GM21360 (cell line): ENCODE results near the gene MAP4K2.

ENCODE experiments used
- ATAC-seq: cut with Tn5 transposase; IDR thresholded peaks from one replicate; pipeline ENCODE4 v1.9.1; 2021; ENCODE audit warnings: mild to moderate bottlenecking, moderate library complexity; ENCODE audit not compliant: unreplicated experiment

The MAP4K2 gene

DNA sequence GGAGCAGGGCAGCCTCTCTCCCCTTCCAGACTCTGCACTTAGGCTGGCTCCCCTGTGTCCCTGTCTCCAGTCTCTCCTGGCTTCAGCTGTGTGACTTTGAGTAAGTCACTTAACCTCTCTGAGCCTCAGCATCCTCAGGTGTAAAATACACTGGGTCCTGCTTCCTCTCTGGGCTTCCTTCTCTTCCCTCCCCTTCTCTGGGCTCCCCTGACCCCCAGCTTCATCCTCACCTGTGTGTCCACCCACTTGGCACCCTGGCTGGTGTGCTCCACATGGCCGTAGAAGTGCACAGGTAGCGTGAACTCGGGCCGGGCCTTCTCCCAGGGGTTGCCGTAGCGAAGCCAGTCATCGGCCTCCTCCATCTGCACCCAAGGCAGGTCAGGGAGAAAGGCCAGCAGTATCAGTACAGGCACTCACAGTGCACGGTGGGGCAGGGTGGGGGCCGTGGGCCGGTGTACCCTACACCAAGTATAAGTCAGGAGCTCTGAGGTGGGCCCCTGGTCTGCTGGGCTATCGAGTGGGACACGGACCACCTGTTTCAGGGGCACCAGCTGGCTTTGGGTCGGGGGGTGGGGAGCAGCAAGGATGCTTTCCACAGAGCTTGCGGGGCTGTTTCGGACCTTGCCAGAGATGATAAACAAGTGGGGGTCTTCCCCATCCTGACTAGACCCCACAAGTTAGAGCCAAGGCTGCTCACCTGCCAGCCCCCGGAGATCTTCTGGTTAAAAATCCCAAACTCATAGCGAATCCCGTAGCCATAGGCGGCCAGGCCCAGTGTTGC lies 45.3 kb downstream of the MAP4K2 start:
- no peak for ATAC-seq

- no peak for ATAC-seq
Measured at GRCh38 chr11:64755681-64756361, 47.2 kb downstream of the MAP4K2 start.

- ATAC-seq, result no peak
Measured at GRCh38 chr11:64754919-64755662, 47.9 kb downstream of the MAP4K2 start.

- ATAC-seq, result no peak
Measured at GRCh38 chr11:64754124-64754918, 48.7 kb downstream of the MAP4K2 start.

GRCh38 chr11:64753380-64754123 lies 49.5 kb downstream of the MAP4K2 start:
- ATAC-seq, result no peak

DNA sequence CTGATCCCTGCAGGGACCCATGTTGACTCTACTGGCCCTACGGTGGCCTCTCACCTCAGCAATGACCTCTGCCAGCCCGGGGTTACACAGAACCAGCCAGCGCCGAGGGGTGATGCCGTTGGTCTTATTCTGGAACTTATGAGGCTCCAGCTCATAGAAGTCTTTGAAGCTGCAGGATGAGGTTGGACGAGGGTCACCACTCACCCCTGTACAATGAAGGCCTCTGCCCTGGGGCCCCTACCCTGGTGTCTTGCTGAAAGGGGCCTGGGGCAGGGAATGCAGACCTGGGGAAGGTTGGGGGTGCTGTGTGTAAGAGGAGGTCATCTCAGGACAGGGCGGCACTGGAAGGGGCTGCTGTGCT lies 50.0 kb downstream of the MAP4K2 start:
- ATAC-seq, result no peak

- ATAC-seq, result no peak
Measured at GRCh38 chr11:64752175-64752970, 50.6 kb downstream of the MAP4K2 start.

DNA sequence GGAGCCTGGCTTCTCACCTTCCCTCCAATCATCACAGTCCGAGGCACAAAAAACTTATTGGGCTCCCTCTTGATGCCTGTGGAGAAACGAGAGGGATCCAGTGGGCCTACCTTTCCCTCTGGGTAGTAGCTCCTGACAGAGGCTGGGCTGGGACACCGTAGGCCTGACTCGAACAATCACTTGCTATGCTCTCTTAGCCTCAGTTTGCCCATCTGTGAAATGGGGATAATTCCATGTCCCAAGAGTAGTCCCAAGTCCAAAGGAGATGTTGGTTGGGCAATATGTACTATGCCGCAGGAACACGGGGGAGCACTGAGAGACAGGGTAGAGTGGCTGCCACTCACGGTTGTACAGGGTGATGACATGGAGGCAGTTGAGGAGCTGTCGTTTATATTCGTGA lies 51.4 kb downstream of the MAP4K2 start:
- ATAC-seq, result no peak

- no peak for ATAC-seq
Measured at GRCh38 chr11:64751136-64751535, 51.9 kb downstream of the MAP4K2 start.

GRCh38 chr11:64750361-64751054 lies 52.5 kb downstream of the MAP4K2 start:
- no peak for ATAC-seq

DNA sequence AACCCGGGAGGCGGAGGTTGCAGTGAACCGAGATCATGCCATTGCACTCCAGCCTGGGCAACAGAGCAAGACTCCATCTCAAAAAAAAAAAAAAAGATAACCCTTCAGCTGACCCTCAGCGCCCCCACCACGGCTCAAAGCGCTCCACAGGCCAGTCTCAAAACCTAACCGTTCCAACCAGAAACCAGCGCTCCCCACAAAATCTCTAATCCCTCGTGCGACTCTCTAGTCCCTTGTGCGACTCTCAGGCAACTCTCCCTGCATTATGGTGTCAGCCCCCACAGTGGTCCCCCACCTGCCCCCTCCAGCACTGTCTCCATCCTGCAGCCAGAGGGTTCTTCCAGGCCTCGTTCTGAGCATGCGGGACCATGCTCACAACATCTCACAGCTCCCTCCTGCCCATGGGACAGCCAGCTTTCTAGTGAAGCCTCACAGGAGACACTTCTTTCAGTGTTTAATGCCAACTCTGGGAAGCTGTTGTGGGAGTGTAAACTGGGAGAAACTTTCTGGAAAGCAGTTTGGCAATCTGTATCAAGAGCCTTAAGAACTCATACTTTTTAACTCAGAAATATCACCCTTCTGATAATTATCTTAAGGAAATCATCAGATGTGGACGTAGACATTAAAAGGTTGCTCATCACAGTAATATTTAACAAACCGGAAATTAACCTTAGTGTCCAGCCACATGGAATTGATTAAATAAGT lies 54.9 kb downstream of the MAP4K2 start:
- no peak for ATAC-seq

DNA sequence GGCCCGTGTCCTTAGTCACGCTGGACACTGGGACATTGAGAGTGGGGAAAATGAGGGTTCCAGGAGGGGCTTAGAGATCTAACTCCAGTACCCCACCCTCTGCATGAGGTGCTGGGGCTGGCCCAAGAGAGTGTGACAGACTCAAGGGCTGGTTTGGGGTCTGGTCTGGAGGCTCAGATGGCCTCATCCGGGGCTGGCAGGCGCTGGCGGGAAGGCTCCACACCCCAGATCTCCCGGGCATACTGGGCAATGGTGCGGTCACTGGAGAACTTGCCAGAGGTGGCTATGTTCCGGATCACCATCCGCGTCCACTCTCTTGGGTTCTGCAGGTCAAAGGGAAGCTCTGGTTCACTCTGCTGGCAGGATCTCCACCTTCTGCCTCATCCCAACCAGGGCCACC lies 56.5 kb downstream of the MAP4K2 start:
- no peak for ATAC-seq

DNA sequence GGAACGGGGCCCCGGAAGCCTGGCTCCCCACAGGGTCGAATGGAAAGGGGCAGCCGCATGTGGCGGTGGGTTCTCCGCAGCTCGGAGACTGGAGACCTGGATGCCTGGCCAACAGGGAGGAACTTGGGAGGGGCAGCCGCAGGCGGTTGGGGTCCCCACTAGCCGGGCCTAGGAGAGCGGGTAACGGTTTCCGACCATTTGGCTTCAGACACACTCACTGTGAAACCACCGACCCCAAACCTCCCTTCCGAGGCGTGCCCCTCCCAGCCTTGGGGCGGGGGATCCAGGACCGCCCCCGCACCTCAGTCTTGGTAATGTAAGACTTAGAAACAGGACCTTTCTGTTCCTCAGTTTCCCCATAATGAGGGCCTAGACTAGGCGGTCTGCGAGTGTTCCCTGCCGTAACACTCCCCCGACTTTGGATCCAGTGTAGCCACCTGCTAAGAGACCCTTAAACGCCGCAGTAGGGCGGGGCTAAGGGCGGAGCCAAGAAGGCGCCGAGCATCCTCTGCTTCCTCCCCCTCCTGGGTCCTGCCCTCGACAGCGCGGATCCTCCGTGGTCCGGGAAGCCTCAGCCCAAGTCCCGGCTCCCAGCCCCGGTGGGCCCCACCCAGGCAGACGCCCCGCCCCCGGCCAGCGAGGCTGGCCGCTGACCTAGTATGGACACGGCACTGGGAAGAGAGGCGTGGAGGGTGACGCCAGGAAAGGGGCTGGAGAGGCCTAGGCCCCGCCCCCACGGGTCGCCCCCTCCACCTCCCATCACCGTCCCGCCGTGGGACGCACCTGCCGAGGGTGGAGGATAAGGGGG lies 57.3 kb downstream of the MAP4K2 start:
- ATAC-seq, result no peak

DNA sequence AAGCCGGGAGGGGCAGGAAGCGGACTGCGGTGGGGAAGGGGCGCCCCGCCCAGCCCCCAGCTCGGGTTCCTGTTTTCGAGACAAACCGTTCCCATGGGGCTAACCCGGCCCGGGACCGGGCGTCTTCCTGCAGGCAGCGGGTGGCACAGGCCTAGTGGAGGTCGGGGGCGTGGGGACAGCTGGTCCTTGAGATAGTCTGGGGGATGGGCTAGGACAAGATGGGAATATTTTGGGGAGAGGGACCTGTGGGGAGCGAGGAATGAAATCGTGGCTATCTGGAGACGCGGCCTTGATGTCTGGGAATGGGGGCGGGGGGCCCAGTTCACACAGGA lies 57.9 kb downstream of the MAP4K2 start:
- no peak for ATAC-seq

DNA sequence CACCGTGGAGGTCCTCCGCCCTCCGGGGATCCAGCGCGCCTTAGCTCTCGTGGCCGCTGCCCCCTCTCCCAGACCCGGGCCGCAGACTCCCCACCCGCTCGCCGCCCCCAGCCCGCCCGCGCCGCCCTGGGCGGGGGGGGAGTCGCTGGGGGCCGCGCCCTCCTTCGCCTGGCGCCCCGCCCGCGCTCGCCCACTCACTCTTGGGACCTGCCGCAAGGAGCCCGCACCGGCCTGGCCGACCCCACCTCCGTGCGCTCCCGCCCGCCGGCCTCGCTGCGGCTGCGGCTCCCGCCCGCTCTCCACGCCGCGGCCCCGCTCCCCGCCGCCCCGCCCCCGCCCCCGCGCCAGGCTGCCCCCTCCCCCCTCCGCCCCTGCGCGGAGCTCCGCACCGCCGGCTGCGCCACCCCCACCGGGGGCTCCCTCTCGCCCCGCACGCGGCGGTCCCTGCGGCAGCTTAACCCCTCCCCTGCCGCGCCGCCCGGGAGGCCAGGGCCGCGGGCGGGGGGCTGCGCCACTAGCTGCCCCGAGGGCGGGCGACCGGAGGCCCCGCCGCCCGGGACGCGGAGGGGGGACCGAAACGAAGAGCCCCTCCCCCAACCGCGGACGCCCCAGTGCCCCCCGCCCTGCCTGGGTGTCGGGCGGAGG lies 58.3 kb downstream of the MAP4K2 start:
- no peak for ATAC-seq

GRCh38 chr11:64743591-64744543 lies 59.1 kb downstream of the MAP4K2 start, which contains the start of gene RASGRP2:
Gene RASGRP2 (minus strand): TSS chr11:64744142. CDS start chr11:64742866, 1,276 bp downstream.
- no peak for ATAC-seq
